WTC11 (cell line): ENCODE measurements around the gene SEMA4D. TPM values are rescaled to one million over a fixed set of nuclear protein-coding genes. Genes with fewer than 3 reads are reported as not detected.

Experiments
- ATAC-seq: fragments of 200-7000 bp; cut with Tn5 transposase; 2 replicates; pipeline ENCODE4 v1.10.0; 2021; ENCODE audit warnings: mild to moderate bottlenecking, moderate library complexity
- CTCF ChIA-PET: fragments of 300-600 bp; sonication (Branson Sonifier 250); formaldehyde crosslinking; loops from one replicate; lab custom pipeline; 2021; ENCODE audit warnings: antibody characterized with exemption; lab: Charles Lee
- POLR2A ChIA-PET: fragments of 350-600 bp; sonication (Branson Sonifier 250); formaldehyde crosslinking; loops from one replicate; lab custom pipeline; 2021; ENCODE audit warnings: antibody characterized with exemption; lab: Charles Lee
- DNase-seq: peaks from one replicate; pipeline ENCODE4 v3.0.0; 2021; ENCODE audit warnings: low spot score
- H3K27ac Mint-ChIP-seq: 2 replicates; pipeline ENCODE4 v1.8.0; 2021; ENCODE audit warnings: mixed read lengths
- H3K27me3 Mint-ChIP-seq: 2 replicates; pipeline ENCODE4 v1.8.0; 2021; ENCODE audit warnings: low read depth, mild to moderate bottlenecking, moderate library complexity, mixed read lengths
- H3K36me3 Mint-ChIP-seq: 2 replicates; pipeline ENCODE4 v1.8.0; 2021; ENCODE audit warnings: mixed read lengths
- H3K4me1 Mint-ChIP-seq: 2 replicates; pipeline ENCODE4 v1.8.0; 2022; ENCODE audit warnings: mixed read lengths
- H3K4me3 Mint-ChIP-seq: 2 replicates; pipeline ENCODE4 v1.8.0; 2021; ENCODE audit warnings: mild to moderate bottlenecking, moderate library complexity, mixed read lengths
- H3K9me3 Mint-ChIP-seq: 2 replicates; pipeline ENCODE4 v1.8.0; 2021; ENCODE audit warnings: mixed read lengths
- ARID4B ChIP-seq: sonication (generic); formaldehyde crosslinking; IDR thresholded peaks from 2 replicates; pipeline ENCODE4 v1.8.0; 2023; ENCODE audit warnings: missing genetic modification reagents, mild to moderate bottlenecking, borderline replicate concordance
- CREB1 ChIP-seq: sonication (generic); formaldehyde crosslinking; IDR thresholded peaks from 2 replicates; pipeline ENCODE4 v1.8.0; 2023; ENCODE audit warnings: mild to moderate bottlenecking, missing genetic modification reagents
- HMGXB4 ChIP-seq: sonication (generic); formaldehyde crosslinking; IDR thresholded peaks from 2 replicates; pipeline ENCODE4 v1.8.1; 2023; ENCODE audit warnings: mild to moderate bottlenecking, moderate library complexity, missing genetic modification reagents
- NFYB ChIP-seq: sonication (generic); formaldehyde crosslinking; conservative IDR thresholded peaks from 2 replicates; pipeline ENCODE4 v1.8.0; 2022; ENCODE audit warnings: low read depth, missing genetic modification reagents
- NR1H2 ChIP-seq: sonication (generic); formaldehyde crosslinking; IDR thresholded peaks from 2 replicates; pipeline ENCODE4 v1.9.0; 2021; ENCODE audit warnings: mild to moderate bottlenecking, moderate library complexity, missing genetic modification reagents
- NR2C2 ChIP-seq: sonication (generic); formaldehyde crosslinking; IDR thresholded peaks from 2 replicates; pipeline ENCODE4 v1.8.0; 2022; ENCODE audit warnings: mild to moderate bottlenecking, missing genetic modification reagents
- PRRX2 ChIP-seq: fragments of 250-450 bp; sonication (Bioruptor Pico); IDR thresholded peaks from 2 replicates; pipeline ENCODE4 v1.8.0; 2021; ENCODE audit warnings: mild to moderate bottlenecking
- RELA ChIP-seq: sonication (generic); formaldehyde crosslinking; IDR thresholded peaks from 2 replicates; pipeline ENCODE4 v1.8.1; 2022; ENCODE audit warnings: missing genetic modification reagents, mild to moderate bottlenecking, borderline replicate concordance
- USF2 ChIP-seq: sonication (generic); formaldehyde crosslinking; IDR thresholded peaks from 2 replicates; pipeline ENCODE4 v1.8.1; 2023; ENCODE audit warnings: mild to moderate bottlenecking, missing genetic modification reagents, moderate library complexity
- ZNF138 ChIP-seq: sonication (generic); formaldehyde crosslinking; conservative IDR thresholded peaks from 2 replicates; pipeline ENCODE4 v1.8.1; 2022; ENCODE audit warnings: mild to moderate bottlenecking, moderate library complexity, missing genetic modification reagents
- ZNF219 ChIP-seq: sonication (generic); formaldehyde crosslinking; IDR thresholded peaks from 2 replicates; pipeline ENCODE4 v1.8.0; 2023; ENCODE audit warnings: missing genetic modification reagents, mild to moderate bottlenecking, borderline replicate concordance
- ZNF232 ChIP-seq: sonication (generic); formaldehyde crosslinking; IDR thresholded peaks from 2 replicates; pipeline ENCODE4 v1.8.0; 2022; ENCODE audit warnings: mild to moderate bottlenecking, missing genetic modification reagents
- ZNF263 ChIP-seq: sonication (generic); formaldehyde crosslinking; IDR thresholded peaks from 2 replicates; pipeline ENCODE4 v1.8.1; 2022; ENCODE audit warnings: low read depth, mild to moderate bottlenecking, moderate library complexity, missing genetic modification reagents
- ZNF396 ChIP-seq: fragments of 250-450 bp; sonication (Bioruptor Pico); IDR thresholded peaks from 2 replicates; pipeline ENCODE4 v1.8.0; 2021; ENCODE audit warnings: mild to moderate bottlenecking, moderate library complexity, borderline replicate concordance
- ZNF512 ChIP-seq: sonication (generic); formaldehyde crosslinking; IDR thresholded peaks from 2 replicates; pipeline ENCODE4 v1.8.1; 2022; ENCODE audit warnings: missing genetic modification reagents, borderline replicate concordance
- total RNA-seq: library from RNA; stranded (reverse); gene quantifications from 3 replicates; pipeline ENCODE4 v1.2.3, GENCODE V29; 2021
- TF ChIP-seq, protein P1 (sequence below): sonication (generic); formaldehyde crosslinking; IDR thresholded peaks from 2 replicates; pipeline ENCODE4 v1.8.0; 2022; ENCODE audit warnings: missing genetic modification reagents
- TF ChIP-seq, protein P2 (sequence below): sonication (generic); formaldehyde crosslinking; IDR thresholded peaks from 2 replicates; pipeline ENCODE4 v1.8.1; 2023; ENCODE audit warnings: mild to moderate bottlenecking, missing genetic modification reagents

Gene SEMA4D
- total RNA-seq, 1 experiment from 2014 or later: 67.8 TPM

GRCh38 chr9:89505048-89505447 is 7.1 kb upstream of the SEMA4D start:
- TF ChIP-seq NR1H2 (CRISPR knock-in tag): no peak
- TF ChIP-seq ZNF138: no peak
- no peak for TF ChIP-seq ZNF219 (CRISPR knock-in tag)
- no peak for TF ChIP-seq ZNF232
- TF ChIP-seq USF2 (CRISPR knock-in tag): no peak
- TF ChIP-seq, protein P1, sequence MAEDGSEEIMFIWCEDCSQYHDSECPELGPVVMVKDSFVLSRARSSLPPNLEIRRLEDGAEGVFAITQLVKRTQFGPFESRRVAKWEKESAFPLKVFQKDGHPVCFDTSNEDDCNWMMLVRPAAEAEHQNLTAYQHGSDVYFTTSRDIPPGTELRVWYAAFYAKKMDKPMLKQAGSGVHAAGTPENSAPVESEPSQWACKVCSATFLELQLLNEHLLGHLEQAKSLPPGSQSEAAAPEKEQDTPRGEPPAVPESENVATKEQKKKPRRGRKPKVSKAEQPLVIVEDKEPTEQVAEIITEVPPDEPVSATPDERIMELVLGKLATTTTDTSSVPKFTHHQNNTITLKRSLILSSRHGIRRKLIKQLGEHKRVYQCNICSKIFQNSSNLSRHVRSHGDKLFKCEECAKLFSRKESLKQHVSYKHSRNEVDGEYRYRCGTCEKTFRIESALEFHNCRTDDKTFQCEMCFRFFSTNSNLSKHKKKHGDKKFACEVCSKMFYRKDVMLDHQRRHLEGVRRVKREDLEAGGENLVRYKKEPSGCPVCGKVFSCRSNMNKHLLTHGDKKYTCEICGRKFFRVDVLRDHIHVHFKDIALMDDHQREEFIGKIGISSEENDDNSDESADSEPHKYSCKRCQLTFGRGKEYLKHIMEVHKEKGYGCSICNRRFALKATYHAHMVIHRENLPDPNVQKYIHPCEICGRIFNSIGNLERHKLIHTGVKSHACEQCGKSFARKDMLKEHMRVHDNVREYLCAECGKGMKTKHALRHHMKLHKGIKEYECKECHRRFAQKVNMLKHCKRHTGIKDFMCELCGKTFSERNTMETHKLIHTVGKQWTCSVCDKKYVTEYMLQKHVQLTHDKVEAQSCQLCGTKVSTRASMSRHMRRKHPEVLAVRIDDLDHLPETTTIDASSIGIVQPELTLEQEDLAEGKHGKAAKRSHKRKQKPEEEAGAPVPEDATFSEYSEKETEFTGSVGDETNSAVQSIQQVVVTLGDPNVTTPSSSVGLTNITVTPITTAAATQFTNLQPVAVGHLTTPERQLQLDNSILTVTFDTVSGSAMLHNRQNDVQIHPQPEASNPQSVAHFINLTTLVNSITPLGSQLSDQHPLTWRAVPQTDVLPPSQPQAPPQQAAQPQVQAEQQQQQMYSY: no peak
- no peak for TF ChIP-seq ZNF263 (CRISPR knock-in tag)
- no peak for TF ChIP-seq NFYB (CRISPR knock-in tag)
- no peak for TF ChIP-seq PRRX2 (CRISPR knock-in tag)
- TF ChIP-seq RELA (CRISPR knock-in tag): no peak
- Mint-ChIP-seq H3K9me3 (no peaks in the 10 kb centered on the region), H3K27me3 (peaks cover 5% of the 10 kb centered on the region; the same call in 1 of the 2 replicates), H3K36me3 (no peaks in the 10 kb centered on the region), H3K4me1 (peaks cover 32% of the 10 kb centered on the region), H3K27ac (no peak overlapping the region), H3K4me3 (no peak overlapping the region)
- DNase-seq: no peak
- CTCF ChIA-PET: no interaction called here
- POLR2A ChIA-PET: no interaction called here
- peak; percentile 28; the same call in 1 of the 2 replicates for ATAC-seq

DNA sequence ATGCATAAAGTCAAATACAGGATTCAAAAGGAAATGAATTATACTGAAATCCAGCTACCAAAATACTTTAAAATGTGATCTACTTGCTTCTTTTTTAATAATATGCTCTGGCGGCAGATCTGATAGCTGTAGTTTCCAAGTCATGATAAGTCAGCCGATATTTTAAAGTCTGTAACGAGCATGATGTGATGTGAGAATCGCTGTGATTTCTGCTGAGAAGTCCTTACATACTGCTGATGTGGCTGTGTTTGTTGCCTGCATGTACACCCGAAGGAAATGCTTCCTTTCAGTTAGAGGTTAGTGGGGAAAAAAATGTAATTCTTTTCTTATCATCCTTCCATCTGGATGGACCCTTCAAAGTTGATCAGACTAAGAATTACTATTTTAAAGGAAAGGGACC is 4.8 kb upstream of the SEMA4D start:
- no peak overlapping the region for H3K4me3 Mint-ChIP-seq
- ChIA-PET POLR2A (no interaction called here), CTCF (interaction anchor here (2.8 kb wide), 1 partner anchor 46 kb away, joined by 12 read pairs; no protein-coding TSS in a partner anchor)
- no peaks in the 10 kb centered on the region for H3K27me3 Mint-ChIP-seq
- TF ChIP-seq, protein P2, sequence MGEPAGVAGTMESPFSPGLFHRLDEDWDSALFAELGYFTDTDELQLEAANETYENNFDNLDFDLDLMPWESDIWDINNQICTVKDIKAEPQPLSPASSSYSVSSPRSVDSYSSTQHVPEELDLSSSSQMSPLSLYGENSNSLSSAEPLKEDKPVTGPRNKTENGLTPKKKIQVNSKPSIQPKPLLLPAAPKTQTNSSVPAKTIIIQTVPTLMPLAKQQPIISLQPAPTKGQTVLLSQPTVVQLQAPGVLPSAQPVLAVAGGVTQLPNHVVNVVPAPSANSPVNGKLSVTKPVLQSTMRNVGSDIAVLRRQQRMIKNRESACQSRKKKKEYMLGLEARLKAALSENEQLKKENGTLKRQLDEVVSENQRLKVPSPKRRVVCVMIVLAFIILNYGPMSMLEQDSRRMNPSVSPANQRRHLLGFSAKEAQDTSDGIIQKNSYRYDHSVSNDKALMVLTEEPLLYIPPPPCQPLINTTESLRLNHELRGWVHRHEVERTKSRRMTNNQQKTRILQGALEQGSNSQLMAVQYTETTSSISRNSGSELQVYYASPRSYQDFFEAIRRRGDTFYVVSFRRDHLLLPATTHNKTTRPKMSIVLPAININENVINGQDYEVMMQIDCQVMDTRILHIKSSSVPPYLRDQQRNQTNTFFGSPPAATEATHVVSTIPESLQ (CRISPR knock-in tag): no peak
- no peak for TF ChIP-seq ZNF512 (CRISPR knock-in tag)
- no peak for TF ChIP-seq NFYB (CRISPR knock-in tag)
- no peak for TF ChIP-seq CREB1 (CRISPR knock-in tag)
- H3K9me3 Mint-ChIP-seq: no peaks in the 10 kb centered on the region
- no peak overlapping the region for H3K27ac Mint-ChIP-seq
- peaks cover 44% of the 10 kb centered on the region for H3K4me1 Mint-ChIP-seq
- H3K36me3 Mint-ChIP-seq: no peaks in the 10 kb centered on the region
- DNase-seq (no peak), ATAC-seq (no peak)

GRCh38 chr9:89502038-89502601 is 4.2 kb upstream of the SEMA4D start:
- ChIA-PET CTCF (interaction anchor here (2.8 kb wide), 1 partner anchor 47 kb away, joined by 12 read pairs; no protein-coding TSS in a partner anchor), POLR2A (no interaction called here)
- Mint-ChIP-seq H3K4me1 (peaks cover 38% of the 10 kb centered on the region), H3K4me3 (no peak overlapping the region), H3K9me3 (no peaks in the 10 kb centered on the region), H3K27me3 (no peaks in the 10 kb centered on the region), H3K36me3 (no peaks in the 10 kb centered on the region), H3K27ac (no peak overlapping the region)
- TF ChIP-seq ARID4B (no peak), HMGXB4 (CRISPR knock-in tag) (no peak), NR2C2 (CRISPR knock-in tag) (no peak), ZNF396 (no peak)
- ATAC-seq (no peak), DNase-seq (no peak)
